A549 treated with Hydrocortisone at 1 μM for 4 hours (cell line): ENCODE data around the gene RNF223. TPM values are rescaled to one million over a fixed set of nuclear protein-coding genes. Genes with fewer than 3 reads are reported as not detected.

Experiments used
- total RNA-seq: library from RNA; stranded (reverse); fragments of 200-300 nt; extraction: Qiagen RNA extraction; gene quantifications from 5 replicates; pipeline ENCODE4 v1.2.3, GENCODE V29; 2022

Gene RNF223
- 0.14 to 0.47 TPM (median 0.30 TPM) in 5 replicates for total RNA-seq

GRCh38 chr1:1073743-1074587 is at the start of gene RNF223:
RNF223 (minus strand) TSS chr1:1074306; CDS start chr1:1072566, 1,740 bp downstream.

DNA sequence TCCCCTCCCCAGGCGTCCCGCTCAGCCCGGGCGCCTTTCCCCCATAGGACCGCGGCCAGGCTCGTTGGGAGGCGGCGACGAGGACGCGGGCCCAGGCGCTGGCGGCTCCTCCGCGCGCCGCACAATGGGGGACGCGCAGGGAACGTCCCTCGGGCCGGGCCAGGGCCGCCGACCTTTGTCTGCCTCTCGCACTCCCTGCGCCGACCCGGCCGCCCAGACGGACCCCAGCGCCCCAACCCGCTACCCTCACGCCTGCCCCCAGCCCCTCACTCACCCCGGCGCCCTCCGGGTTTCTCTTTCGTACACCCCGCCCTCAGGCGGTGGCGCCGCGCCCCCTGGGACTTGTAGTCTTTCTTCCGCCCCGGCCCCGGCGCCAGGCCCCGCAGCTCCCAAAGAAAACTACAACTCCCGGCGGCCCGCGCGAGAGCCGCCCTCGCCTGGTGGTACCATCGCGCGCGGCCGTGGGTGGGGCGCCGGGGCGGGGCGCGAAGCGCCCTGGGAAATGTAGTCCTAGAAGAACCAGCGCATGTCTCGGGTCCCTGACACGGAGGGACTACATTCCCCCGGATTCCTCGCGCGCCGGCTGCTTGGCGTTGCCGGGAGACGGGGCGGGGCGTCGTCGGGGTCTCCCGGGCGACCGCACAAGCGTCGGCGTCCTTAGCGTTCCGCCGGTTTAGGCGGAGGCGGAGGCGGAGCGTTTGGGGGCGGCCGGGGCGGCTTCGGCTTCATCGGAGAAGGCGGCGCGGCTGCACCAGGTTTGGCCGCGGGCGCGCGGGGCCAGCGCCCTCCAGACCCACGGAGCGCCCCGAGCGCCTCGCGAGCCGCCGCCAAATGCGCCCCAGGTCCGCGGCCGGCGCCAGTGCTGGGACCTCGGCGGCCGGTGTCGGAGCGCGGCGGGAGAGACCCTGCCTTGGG is 41.9 kb upstream of the RNF223 start, which contains the start of gene C1orf159:
Gene C1orf159, minus strand, starts transcription at position 304 of the 915 bp plus-strand sequence. CDS start 24,546 bp downstream, outside the sequence.

Other genes with a start within 250 kb of the RNF223 start
- 16.2 to 28.1 TPM (median 24.5 TPM) in 5 replicates for gene SAMD11, start 150.4 kb downstream of the RNF223 start, total RNA-seq
- 74.7 to 85.5 TPM (median 78.1 TPM) in 5 replicates for gene NOC2L, start 115.0 kb downstream of the RNF223 start, total RNA-seq
- 9.7 to 15.2 TPM (median 13.4 TPM) in 5 replicates for gene KLHL17, start 113.7 kb downstream of the RNF223 start, total RNA-seq
- gene PLEKHN1, start 107.8 kb downstream of the RNF223 start, total RNA-seq = 4.4 to 5.7 TPM (median 4.9 TPM) in 5 replicates
- 0.10 to 0.18 TPM (median 0.14 TPM) in 5 replicates for gene PERM1, start 92.2 kb downstream of the RNF223 start, total RNA-seq
- gene HES4, start 74.2 kb downstream of the RNF223 start, total RNA-seq = 15.6 to 64.4 TPM (median 55.7 TPM) in 5 replicates
- gene ISG15, start 60.8 kb downstream of the RNF223 start, total RNA-seq = 12.6 to 22.7 TPM (median 20.9 TPM) in 5 replicates
- gene AGRN, start 54.2 kb downstream of the RNF223 start, total RNA-seq = 89.0 to 113 TPM (median 105 TPM) in 5 replicates
- 9.2 to 14.7 TPM (median 13.6 TPM) in 5 replicates for gene C1orf159, start 41.8 kb upstream of the RNF223 start, total RNA-seq
- gene TTLL10, start 99.6 kb upstream of the RNF223 start, total RNA-seq = not detected in 5 replicates
- gene TNFRSF18, start 132.3 kb upstream of the RNF223 start, total RNA-seq = 0.17 to 0.42 TPM in 2 of 5 replicates, not detected in the others
- 0.09 to 0.34 TPM (median 0.25 TPM) in 3 of 5 replicates, not detected in the others for gene TNFRSF4, start 139.8 kb upstream of the RNF223 start, total RNA-seq
- gene SDF4, start 157.7 kb upstream of the RNF223 start, total RNA-seq = 113 to 131 TPM (median 122 TPM) in 5 replicates
- gene B3GALT6, start 157.9 kb upstream of the RNF223 start, total RNA-seq = 11.3 to 19.2 TPM (median 17.6 TPM) in 5 replicates
- 0.97 to 2.3 TPM (median 1.3 TPM) in 5 replicates for gene C1QTNF12, start 172.4 kb upstream of the RNF223 start, total RNA-seq
- 36.7 to 49.8 TPM (median 47.1 TPM) in 5 replicates for gene UBE2J2, start 199.5 kb upstream of the RNF223 start, total RNA-seq
- gene SCNN1D, start 206.1 kb upstream of the RNF223 start, total RNA-seq = 0.76 to 1.3 TPM (median 0.84 TPM) in 5 replicates
- gene ACAP3, start 233.6 kb upstream of the RNF223 start, total RNA-seq = 12.0 to 17.3 TPM (median 13.6 TPM) in 5 replicates
- gene PUSL1, start 234.3 kb upstream of the RNF223 start, total RNA-seq = 14.3 to 24.7 TPM (median 22.7 TPM) in 5 replicates